Astrocyte (in vitro differentiated cells and primary cell): ENCODE data around the gene OR52K2.

Source experiments
- EZH2 ChIP-seq: IDR thresholded peaks from 2 replicates; pipeline ENCODE4 v1.6.1; 2012; ENCODE audit warnings: mild to moderate bottlenecking, low read length, inconsistent platforms; ENCODE audit not compliant: insufficient read depth
- TF ChIP-seq, protein P1 (sequence below): IDR thresholded peaks from 2 replicates; pipeline ENCODE4 v1.5.1; 2011; ENCODE audit warnings: low read depth, mild to moderate bottlenecking, inconsistent platforms, low read length, moderate library complexity; ENCODE audit not compliant: insufficient read depth

DNA sequence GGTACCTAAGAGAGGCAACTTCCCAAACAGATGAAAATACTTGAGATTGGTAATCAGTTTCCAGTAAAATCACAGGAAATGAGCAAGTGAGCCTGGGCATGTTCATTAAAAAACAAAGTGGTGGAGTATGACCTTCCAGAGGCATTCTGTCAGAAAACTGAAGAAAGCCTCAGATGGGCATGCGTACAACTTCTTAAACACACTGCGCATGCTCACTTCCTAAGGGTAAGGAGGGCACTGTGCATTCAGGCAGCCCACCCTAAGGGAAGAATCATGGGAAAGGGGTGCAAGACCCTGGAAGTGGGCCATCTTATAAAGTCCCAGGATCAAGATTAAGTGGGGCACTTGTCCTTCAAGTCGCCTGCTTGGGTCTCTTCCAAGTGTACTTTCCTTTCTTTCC is 4.0 kb downstream of the OR52K2 start:
- TF ChIP-seq, protein P1, sequence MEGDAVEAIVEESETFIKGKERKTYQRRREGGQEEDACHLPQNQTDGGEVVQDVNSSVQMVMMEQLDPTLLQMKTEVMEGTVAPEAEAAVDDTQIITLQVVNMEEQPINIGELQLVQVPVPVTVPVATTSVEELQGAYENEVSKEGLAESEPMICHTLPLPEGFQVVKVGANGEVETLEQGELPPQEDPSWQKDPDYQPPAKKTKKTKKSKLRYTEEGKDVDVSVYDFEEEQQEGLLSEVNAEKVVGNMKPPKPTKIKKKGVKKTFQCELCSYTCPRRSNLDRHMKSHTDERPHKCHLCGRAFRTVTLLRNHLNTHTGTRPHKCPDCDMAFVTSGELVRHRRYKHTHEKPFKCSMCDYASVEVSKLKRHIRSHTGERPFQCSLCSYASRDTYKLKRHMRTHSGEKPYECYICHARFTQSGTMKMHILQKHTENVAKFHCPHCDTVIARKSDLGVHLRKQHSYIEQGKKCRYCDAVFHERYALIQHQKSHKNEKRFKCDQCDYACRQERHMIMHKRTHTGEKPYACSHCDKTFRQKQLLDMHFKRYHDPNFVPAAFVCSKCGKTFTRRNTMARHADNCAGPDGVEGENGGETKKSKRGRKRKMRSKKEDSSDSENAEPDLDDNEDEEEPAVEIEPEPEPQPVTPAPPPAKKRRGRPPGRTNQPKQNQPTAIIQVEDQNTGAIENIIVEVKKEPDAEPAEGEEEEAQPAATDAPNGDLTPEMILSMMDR: no peak
- no peak for TF ChIP-seq EZH2
